ENCODE data around the gene HSFX1. TPM values are rescaled to one million over a fixed set of nuclear protein-coding genes. Genes with fewer than 3 reads are reported as not detected.
"Not testable (repeated sequence)": the region's sequence is repeated elsewhere in the genome, so short reads cannot be mapped to it uniquely, and the experiment has no call there.

HSFX1 gene
- total RNA-seq, 3 donors from 2014 or later, result 0.32 to 2.0 (median 1.3) TPM

DNA sequence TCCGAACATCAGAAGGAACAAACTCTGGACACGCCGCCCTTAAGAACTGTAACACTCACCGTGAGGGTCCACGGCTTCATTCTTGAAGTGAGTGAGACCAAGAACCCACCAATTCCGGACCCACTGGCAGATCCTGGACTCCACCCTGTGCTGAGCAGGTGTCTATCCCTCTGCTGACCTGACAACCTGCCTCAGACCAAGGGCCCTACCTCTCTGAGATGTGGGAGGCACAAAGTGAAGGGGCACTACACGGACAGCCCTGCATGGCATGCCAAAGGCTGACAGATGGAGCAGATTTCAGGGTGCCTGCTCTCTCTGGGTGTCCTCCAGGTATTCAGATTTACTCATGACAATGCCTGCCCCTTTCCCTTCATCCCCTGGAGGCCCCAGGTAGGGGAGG lies 14.0 kb upstream of the HSFX1 start:
- Histone ChIP-seq H3K27ac (no peak overlapping the region), H3K4me3 (no peak overlapping the region), H3K27me3 (peaks cover 0 to 11% of the 10 kb centered on the region in 2 donors), H3K4me1 (no peaks in the 10 kb centered on the region), H3K9me3 (no peaks in the 10 kb centered on the region), H3K36me3 (no peaks in the 10 kb centered on the region)
- intact Hi-C loops (cut with DNase I; ENCODE audit: low total_unique reads), result no loop called here
- TF ChIP-seq, protein P1, sequence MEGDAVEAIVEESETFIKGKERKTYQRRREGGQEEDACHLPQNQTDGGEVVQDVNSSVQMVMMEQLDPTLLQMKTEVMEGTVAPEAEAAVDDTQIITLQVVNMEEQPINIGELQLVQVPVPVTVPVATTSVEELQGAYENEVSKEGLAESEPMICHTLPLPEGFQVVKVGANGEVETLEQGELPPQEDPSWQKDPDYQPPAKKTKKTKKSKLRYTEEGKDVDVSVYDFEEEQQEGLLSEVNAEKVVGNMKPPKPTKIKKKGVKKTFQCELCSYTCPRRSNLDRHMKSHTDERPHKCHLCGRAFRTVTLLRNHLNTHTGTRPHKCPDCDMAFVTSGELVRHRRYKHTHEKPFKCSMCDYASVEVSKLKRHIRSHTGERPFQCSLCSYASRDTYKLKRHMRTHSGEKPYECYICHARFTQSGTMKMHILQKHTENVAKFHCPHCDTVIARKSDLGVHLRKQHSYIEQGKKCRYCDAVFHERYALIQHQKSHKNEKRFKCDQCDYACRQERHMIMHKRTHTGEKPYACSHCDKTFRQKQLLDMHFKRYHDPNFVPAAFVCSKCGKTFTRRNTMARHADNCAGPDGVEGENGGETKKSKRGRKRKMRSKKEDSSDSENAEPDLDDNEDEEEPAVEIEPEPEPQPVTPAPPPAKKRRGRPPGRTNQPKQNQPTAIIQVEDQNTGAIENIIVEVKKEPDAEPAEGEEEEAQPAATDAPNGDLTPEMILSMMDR (IDR thresholded peaks at IDR 0.05), result no peak
- TF ChIP-seq POLR2AphosphoS5 (IDR thresholded peaks at IDR 0.05), result no peak
- no peak for TF ChIP-seq POLR2A (IDR thresholded peaks at IDR 0.05)
- DNase-seq (ENCODE audit: low spot score in 2 of 2), result no peak

DNA sequence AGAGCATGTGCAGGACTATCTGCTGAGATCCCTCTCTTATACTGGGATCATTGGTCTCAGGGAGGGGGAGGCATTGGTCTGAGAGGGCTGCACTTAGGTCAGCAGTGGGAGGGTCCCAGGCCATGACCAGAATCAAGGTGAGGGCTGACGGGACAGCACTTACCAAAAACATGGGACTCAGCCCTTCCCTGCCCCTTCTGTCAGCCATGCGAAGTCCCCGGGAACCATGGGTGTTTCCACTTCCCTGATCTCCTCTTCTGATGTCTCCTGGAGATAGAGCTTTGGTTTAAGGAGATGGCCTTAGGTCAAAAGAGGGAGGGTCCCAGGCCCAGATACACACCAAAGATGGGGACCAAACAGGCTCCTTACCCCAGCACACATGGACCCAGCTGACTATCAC lies 12.9 kb upstream of the HSFX1 start:
- Histone ChIP-seq H3K4me3 (no peak overlapping the region), H3K9me3 (no peaks in the 10 kb centered on the region), H3K27ac (no peak overlapping the region), H3K27me3 (peaks cover 0 to 11% of the 10 kb centered on the region in 2 donors), H3K36me3 (no peaks in the 10 kb centered on the region), H3K4me1 (no peaks in the 10 kb centered on the region)
- intact Hi-C loops (cut with DNase I; ENCODE audit: low total_unique reads), result no loop called here
- DNase-seq (ENCODE audit: low spot score in 2 of 2), result no peak
- TF ChIP-seq POLR2AphosphoS5 (IDR thresholded peaks at IDR 0.05) (no peak), POLR2A (IDR thresholded peaks at IDR 0.05) (no peak)
- TF ChIP-seq, protein P1 (IDR thresholded peaks at IDR 0.05), result no peak

DNA sequence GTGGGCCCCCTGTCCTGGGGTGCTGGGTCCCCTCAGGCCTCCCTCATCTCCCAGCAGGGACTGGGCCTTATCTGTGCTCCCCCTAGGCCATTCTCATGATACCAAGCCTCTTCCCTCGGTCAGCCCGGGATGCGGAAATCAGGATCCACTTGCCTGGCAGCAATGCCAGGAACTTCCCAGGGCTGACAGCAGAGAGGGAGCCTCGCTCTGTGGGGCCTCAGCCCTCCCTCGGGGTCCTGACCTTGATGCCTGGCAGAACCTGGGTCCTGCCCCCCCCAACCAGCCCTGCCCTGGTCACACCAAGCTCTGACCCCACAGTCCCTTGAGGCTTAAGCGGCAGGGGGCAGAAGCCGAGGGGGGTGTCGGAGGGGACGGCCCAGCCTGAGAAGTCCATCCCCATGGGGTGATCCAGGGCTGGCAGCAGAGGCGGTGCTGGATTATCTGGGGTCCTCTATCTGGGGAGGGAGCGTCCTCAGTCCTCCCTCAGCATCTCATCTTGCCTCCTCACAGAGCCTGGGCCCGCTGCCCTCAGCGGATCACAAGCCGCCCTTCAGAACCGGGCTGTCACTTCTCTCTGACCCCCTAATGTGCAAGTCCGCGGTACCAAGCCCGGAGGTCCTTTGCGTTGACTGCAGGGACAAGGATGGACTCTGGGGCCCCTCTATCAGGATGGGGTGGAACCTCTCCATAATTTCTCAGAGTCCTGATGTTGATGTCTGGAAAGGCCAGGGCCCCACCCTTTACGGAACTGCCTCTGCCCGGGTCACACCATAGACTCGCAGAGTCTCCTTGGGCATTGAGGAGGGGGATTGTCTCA lies 11.8 kb upstream of the HSFX1 start:
- H3K36me3 ChIP-seq; DNase-seq (ENCODE audit: low spot score in 2 of 2); H3K9me3 ChIP-seq; H3K4me1 ChIP-seq; H3K4me3 ChIP-seq; H3K27ac ChIP-seq; intact Hi-C loops (cut with DNase I; ENCODE audit: low total_unique reads): not testable (repeated sequence)
- peaks cover 0 to 11% of the 10 kb centered on the region in 2 donors for H3K27me3 ChIP-seq

DNA sequence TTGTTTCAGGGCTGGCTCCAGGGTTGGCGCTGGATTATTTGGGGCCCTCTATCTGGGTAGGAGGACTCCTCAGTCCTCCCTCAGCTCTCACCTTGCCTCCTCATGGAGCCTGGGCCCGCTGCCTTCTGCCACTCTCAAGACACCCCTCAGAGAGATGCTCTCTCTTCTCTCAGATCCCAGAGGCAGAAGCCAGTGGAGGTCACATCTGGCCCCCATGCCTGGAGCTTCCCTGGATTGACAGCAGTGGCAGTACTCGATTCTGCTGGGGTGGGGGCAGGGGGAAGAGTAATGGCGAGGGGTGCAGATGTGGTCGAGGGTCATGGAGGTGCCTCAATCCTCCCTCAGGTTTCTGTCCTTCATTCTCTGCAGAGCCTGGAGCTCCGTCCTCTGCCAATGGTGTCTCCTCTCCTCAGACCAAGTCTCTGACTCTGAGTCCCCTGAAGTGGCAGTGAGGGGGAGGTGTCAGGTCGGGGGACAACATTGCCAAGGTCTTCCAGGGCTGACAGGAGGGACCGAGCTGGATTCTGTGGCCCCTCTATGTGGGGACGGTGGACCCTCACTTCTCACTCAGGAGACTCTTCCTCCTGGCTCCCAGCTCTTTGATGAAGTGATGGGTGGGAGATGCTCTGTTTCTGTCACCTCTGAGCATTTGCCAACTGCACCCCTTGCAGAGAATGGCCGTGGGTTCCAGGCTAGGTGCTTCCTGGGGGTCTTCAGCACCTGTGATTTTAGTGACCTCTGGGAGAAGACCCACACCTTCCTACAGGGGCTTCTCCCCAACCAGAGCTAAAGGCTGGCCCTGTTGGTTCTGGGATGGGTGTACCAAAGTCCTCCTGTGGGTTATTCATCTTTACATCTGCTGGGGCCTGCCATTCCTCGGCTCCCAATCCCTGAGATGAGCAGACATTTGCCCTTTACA lies 10.9 kb upstream of the HSFX1 start:
- H3K4me3 ChIP-seq, result no peak overlapping the region
- H3K4me1 ChIP-seq, result no peaks in the 10 kb centered on the region
- TF ChIP-seq POLR2A (IDR thresholded peaks at IDR 0.05) (no peak), POLR2AphosphoS5 (IDR thresholded peaks at IDR 0.05) (no peak)
- TF ChIP-seq, protein P1 (IDR thresholded peaks at IDR 0.05), result no peak
- H3K27me3 ChIP-seq, result peaks cover 0 to 11% of the 10 kb centered on the region in 2 donors
- DNase-seq (ENCODE audit: low spot score in 2 of 2), result no peak
- no peaks in the 10 kb centered on the region for H3K9me3 ChIP-seq
- H3K36me3 ChIP-seq, result no peaks in the 10 kb centered on the region
- intact Hi-C loops (cut with DNase I; ENCODE audit: low total_unique reads), result no loop called here
- H3K27ac ChIP-seq, result no peak overlapping the region

DNA sequence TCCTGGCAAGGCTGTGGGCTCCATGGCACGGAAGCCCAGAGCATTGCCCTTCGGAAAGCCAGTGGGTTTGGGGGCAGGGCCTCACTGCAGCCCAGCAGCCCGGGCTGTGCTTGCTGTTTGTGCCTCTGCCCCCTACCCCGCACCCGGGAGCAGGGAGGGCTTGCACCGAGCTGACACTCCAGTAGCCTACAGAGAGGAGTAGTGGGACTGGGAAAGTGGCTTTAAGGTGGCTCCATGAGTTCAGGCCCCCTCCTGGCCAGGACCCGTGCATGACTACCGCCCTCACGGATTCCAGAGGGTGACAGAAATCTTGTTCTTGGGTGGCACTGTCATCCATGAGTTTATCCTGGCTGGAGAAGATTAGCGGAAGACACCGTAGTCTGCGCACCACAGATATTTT lies 3.5 kb upstream of the HSFX1 start:
- H3K4me3 ChIP-seq; intact Hi-C loops (cut with DNase I; ENCODE audit: low total_unique reads); H3K9me3 ChIP-seq; H3K4me1 ChIP-seq; H3K27ac ChIP-seq; DNase-seq (ENCODE audit: low spot score in 2 of 2); H3K36me3 ChIP-seq; H3K27me3 ChIP-seq: not testable (repeated sequence)

DNA sequence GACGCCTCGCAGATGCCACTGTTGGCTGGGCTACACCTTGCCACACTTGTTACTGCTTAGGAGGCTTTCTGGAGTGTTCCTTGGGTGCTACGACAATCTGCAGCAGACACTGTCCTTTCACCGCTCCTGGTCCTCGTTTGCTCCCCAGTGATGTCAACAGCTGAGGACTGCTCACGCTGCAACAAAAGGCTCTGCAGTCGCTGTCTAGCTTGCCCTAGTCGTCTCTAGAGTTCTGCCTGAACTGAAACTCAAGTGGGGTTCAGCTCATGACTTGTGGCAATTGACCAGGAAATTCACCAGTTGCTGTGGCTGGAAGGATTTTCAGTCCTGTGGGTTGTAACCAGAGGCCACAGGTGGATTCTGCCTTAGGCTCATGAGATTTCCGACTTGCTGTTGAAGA lies 842 bp upstream of the HSFX1 start:
- H3K27me3 ChIP-seq; H3K27ac ChIP-seq; intact Hi-C loops (cut with DNase I; ENCODE audit: low total_unique reads); DNase-seq (ENCODE audit: low spot score in 2 of 2); H3K4me3 ChIP-seq; H3K36me3 ChIP-seq; H3K9me3 ChIP-seq; H3K4me1 ChIP-seq: not testable (repeated sequence)

DNA sequence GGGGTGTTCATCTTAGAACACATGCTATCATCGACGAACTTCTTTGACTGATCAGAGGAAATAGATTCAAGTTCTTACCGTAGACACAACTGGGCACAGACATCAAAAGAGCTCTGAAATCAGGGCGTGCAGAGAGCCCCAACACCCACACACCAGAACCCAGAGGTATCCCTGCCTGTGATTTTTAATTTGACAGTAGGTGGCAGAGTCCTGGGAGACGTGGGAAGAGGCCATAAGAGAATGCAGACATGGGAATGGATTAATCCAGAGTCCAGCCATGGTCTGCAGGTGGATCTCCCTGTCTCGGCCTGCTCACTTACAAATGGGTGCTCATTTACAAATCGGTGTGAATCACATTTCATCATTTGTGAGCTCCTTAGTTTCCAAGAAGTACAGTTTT lies 4.1 kb downstream of the HSFX1 start:
- H3K4me3 ChIP-seq; H3K36me3 ChIP-seq; DNase-seq (ENCODE audit: low spot score in 2 of 2); intact Hi-C loops (cut with DNase I; ENCODE audit: low total_unique reads); H3K27me3 ChIP-seq; H3K4me1 ChIP-seq; H3K27ac ChIP-seq; H3K9me3 ChIP-seq: not testable (repeated sequence)

DNA sequence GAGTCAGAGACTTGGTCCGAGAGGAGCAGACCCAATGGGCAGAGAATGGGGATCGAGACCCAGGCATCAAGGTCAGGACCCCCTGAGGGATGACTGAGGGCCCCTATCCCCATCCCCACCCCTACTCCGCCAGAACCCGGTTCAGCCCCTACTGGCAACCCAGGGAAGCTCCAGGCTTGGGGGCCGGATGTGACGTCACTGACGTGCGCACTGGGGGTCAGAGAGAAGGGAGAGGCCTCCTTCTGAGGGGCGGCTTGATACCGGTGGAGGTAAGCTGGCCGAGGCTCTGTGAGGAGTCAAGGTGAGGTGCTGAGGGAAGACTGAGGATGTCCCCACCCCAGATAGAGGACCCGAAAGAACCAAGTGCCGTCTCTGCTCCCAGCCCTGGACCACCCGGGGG lies 7.9 kb downstream of the HSFX1 start, which contains the start of gene MAGEA9:
Gene MAGEA9 (plus strand): TSS at position 204 of the 400 bp plus-strand sequence. CDS start 4,281 bp downstream, outside the sequence.
- DNase-seq (ENCODE audit: low spot score in 2 of 2); intact Hi-C loops (cut with DNase I; ENCODE audit: low total_unique reads); H3K27me3 ChIP-seq; H3K4me1 ChIP-seq; H3K36me3 ChIP-seq; H3K4me3 ChIP-seq; H3K27ac ChIP-seq; H3K9me3 ChIP-seq: not testable (repeated sequence)

DNA sequence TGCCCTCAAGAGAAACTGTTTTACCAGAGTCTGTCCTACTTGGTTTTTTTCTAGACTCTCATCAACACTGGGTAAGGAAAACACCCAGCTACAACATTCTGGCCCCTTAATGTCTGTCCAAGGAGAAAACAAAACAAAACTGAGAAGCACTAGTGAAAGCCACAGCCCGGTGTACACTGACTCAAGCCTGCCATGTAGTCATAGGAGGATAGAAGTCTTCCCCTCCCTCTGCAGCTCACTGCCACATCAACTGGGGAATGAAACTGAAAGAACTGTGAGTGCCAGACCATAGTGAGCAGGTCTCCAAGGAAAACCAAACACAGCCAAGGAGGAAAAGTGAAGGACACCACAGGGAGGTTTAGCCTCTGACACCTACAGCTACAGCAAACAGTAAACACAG lies 21.7 kb downstream of the HSFX1 start:
- H3K36me3 ChIP-seq; intact Hi-C loops (cut with DNase I; ENCODE audit: low total_unique reads); H3K4me1 ChIP-seq; DNase-seq (ENCODE audit: low spot score in 2 of 2); H3K4me3 ChIP-seq; H3K27ac ChIP-seq; H3K27me3 ChIP-seq; H3K9me3 ChIP-seq: not testable (repeated sequence)
